ENCODE results near the gene RNF141.

Gene RNF141

GRCh38 chr11:10478574-10479550 lies 62.1 kb downstream of the RNF141 start:
- Histone ChIP-seq H2BK5ac (ENCODE audit: low read length) (no peak overlapping the region), H3K36me3 (replicated peaks in 1 of 2; ENCODE audit: control insufficient read depth in 2 of 2, insufficient read depth in 2 of 2, low read length in 2 of 2) (no peaks in the 10 kb centered on the region), H2AFZ (ENCODE audit: low read length) (no peak overlapping the region), H3K18ac (ENCODE audit: low read length) (peak overlapping the region; percentile 30), H2BK120ac (ENCODE audit: low read depth, low read length) (no peak overlapping the region), H3K14ac (ENCODE audit: low read length) (peak overlapping the region; percentile 42), H2AK5ac (ENCODE audit: low read depth, low read length) (no peak overlapping the region), H3K4me2 (ENCODE audit: insufficient read depth, low read length, poor library complexity, severe bottlenecking) (no peak overlapping the region), H3K4ac (ENCODE audit: low read length) (no peak overlapping the region), H4K8ac (ENCODE audit: low read depth, low read length) (peak overlapping the region; percentile 4), H3K27me3 (ENCODE audit: control insufficient read depth in 3 of 3, insufficient read depth in 3 of 3, low read depth in 1 of 3, low read length in 3 of 3) (no peaks in the 10 kb centered on the region), H3K9ac (ENCODE audit: low read depth, low read length, poor library complexity) (no peak overlapping the region), H3K27ac (replicated peaks; ENCODE audit: low read length) (no peak overlapping the region), H3K4me3 (ENCODE audit: low read length in 2 of 2) (no peak overlapping the region), H3K79me1 (ENCODE audit: low read depth, low read length) (no peaks in the 10 kb centered on the region), H3K23ac (ENCODE audit: low read depth, low read length, poor library complexity) (no peak overlapping the region), H3K4me1 (ENCODE audit: control insufficient read depth in 2 of 2, insufficient read depth in 1 of 2, low read depth in 1 of 2, low read length in 2 of 2) (no peaks in the 10 kb centered on the region), H2BK15ac (ENCODE audit: low read length) (no peak overlapping the region), H3K9me3 (replicated peaks in 1 of 2; ENCODE audit: control insufficient read depth in 2 of 2, insufficient read depth in 1 of 2, low read depth in 1 of 2, low read length in 2 of 2) (no peaks in the 10 kb centered on the region), H4K91ac (ENCODE audit: low read depth, low read length, poor library complexity) (no peak overlapping the region), H2BK12ac (ENCODE audit: low read length) (no peak overlapping the region)
- WGBS, 2 donors (ENCODE audit: extremely low coverage in 2 of 2, insufficient read length in 2 of 2, insufficient replicate concordance in 1 of 2), result no CpG with 5 or more reads among the region's 16 CpGs
- no peak for DNase-seq (ENCODE audit: low spot score)

GRCh38 chr11:10478066-10478465 lies 62.9 kb downstream of the RNF141 start:
- H3K4ac ChIP-seq (ENCODE audit: low read length), result no peak overlapping the region
- H3K4me2 ChIP-seq (ENCODE audit: insufficient read depth, low read length, poor library complexity, severe bottlenecking), result no peak overlapping the region
- H3K27ac ChIP-seq (replicated peaks; ENCODE audit: low read length), result no peak overlapping the region
- no peak overlapping the region for H2BK12ac ChIP-seq (ENCODE audit: low read length)
- no peaks in the 10 kb centered on the region for H3K27me3 ChIP-seq (ENCODE audit: control insufficient read depth in 3 of 3, insufficient read depth in 3 of 3, low read depth in 1 of 3, low read length in 3 of 3)
- H4K91ac ChIP-seq (ENCODE audit: low read depth, low read length, poor library complexity), result no peak overlapping the region
- no peaks in the 10 kb centered on the region for H3K36me3 ChIP-seq (replicated peaks in 1 of 2; ENCODE audit: control insufficient read depth in 2 of 2, insufficient read depth in 2 of 2, low read length in 2 of 2)
- no peak overlapping the region for H3K4me3 ChIP-seq (ENCODE audit: low read length in 2 of 2)
- WGBS, 2 donors (ENCODE audit: extremely low coverage in 2 of 2, insufficient read length in 2 of 2, insufficient replicate concordance in 1 of 2), result no CpG with 5 or more reads among the region's 3 CpGs
- DNase-seq (ENCODE audit: low spot score), result no peak
- no peak overlapping the region for H3K9ac ChIP-seq (ENCODE audit: low read depth, low read length, poor library complexity)
- no peaks in the 10 kb centered on the region for H3K9me3 ChIP-seq (replicated peaks in 1 of 2; ENCODE audit: control insufficient read depth in 2 of 2, insufficient read depth in 1 of 2, low read depth in 1 of 2, low read length in 2 of 2)
- H3K14ac ChIP-seq (ENCODE audit: low read length), result no peak overlapping the region
- no peak overlapping the region for H2BK15ac ChIP-seq (ENCODE audit: low read length)
- H3K23ac ChIP-seq (ENCODE audit: low read depth, low read length, poor library complexity), result no peak overlapping the region
- no peaks in the 10 kb centered on the region for H3K79me1 ChIP-seq (ENCODE audit: low read depth, low read length)
- H2BK5ac ChIP-seq (ENCODE audit: low read length), result no peak overlapping the region
- no peak overlapping the region for H2AK5ac ChIP-seq (ENCODE audit: low read depth, low read length)
- no peaks in the 10 kb centered on the region for H3K4me1 ChIP-seq (ENCODE audit: control insufficient read depth in 2 of 2, insufficient read depth in 1 of 2, low read depth in 1 of 2, low read length in 2 of 2)
- H3K18ac ChIP-seq (ENCODE audit: low read length), result no peak overlapping the region
- no peak overlapping the region for H2BK120ac ChIP-seq (ENCODE audit: low read depth, low read length)
- H2AFZ ChIP-seq (ENCODE audit: low read length), result no peak overlapping the region
- H4K8ac ChIP-seq (ENCODE audit: low read depth, low read length), result no peak overlapping the region

GRCh38 chr11:10477690-10478046 lies 63.3 kb downstream of the RNF141 start:
- no CpG with 5 or more reads among the region's 8 CpGs for WGBS, 2 donors (ENCODE audit: extremely low coverage in 2 of 2, insufficient read length in 2 of 2, insufficient replicate concordance in 1 of 2)

GRCh38 chr11:10476927-10477689 lies 63.9 kb downstream of the RNF141 start:
- H2BK12ac ChIP-seq (ENCODE audit: low read length), result no peak overlapping the region
- H2BK5ac ChIP-seq (ENCODE audit: low read length), result no peak overlapping the region
- H3K36me3 ChIP-seq (replicated peaks in 1 of 2; ENCODE audit: control insufficient read depth in 2 of 2, insufficient read depth in 2 of 2, low read length in 2 of 2), result no peaks in the 10 kb centered on the region
- no peak for DNase-seq (ENCODE audit: low spot score)
- no peak overlapping the region for H3K27ac ChIP-seq (replicated peaks; ENCODE audit: low read length)
- no peak overlapping the region for H2BK120ac ChIP-seq (ENCODE audit: low read depth, low read length)
- no peak overlapping the region for H3K23ac ChIP-seq (ENCODE audit: low read depth, low read length, poor library complexity)
- H3K79me1 ChIP-seq (ENCODE audit: low read depth, low read length), result no peaks in the 10 kb centered on the region
- no peak overlapping the region for H2BK15ac ChIP-seq (ENCODE audit: low read length)
- H3K9me3 ChIP-seq (replicated peaks in 1 of 2; ENCODE audit: control insufficient read depth in 2 of 2, insufficient read depth in 1 of 2, low read depth in 1 of 2, low read length in 2 of 2), result no peaks in the 10 kb centered on the region
- H2AK5ac ChIP-seq (ENCODE audit: low read depth, low read length), result no peak overlapping the region
- no peak overlapping the region for H3K9ac ChIP-seq (ENCODE audit: low read depth, low read length, poor library complexity)
- H2AFZ ChIP-seq (ENCODE audit: low read length), result no peak overlapping the region
- no peak overlapping the region for H3K4me2 ChIP-seq (ENCODE audit: insufficient read depth, low read length, poor library complexity, severe bottlenecking)
- no peaks in the 10 kb centered on the region for H3K27me3 ChIP-seq (ENCODE audit: control insufficient read depth in 3 of 3, insufficient read depth in 3 of 3, low read depth in 1 of 3, low read length in 3 of 3)
- peak overlapping the region; percentile 14 for H3K14ac ChIP-seq (ENCODE audit: low read length)
- no peak overlapping the region for H3K4me3 ChIP-seq (ENCODE audit: low read length in 2 of 2)
- H3K4ac ChIP-seq (ENCODE audit: low read length), result peak overlapping the region; percentile 28
- H4K91ac ChIP-seq (ENCODE audit: low read depth, low read length, poor library complexity), result no peak overlapping the region
- no peaks in the 10 kb centered on the region for H3K4me1 ChIP-seq (ENCODE audit: control insufficient read depth in 2 of 2, insufficient read depth in 1 of 2, low read depth in 1 of 2, low read length in 2 of 2)
- WGBS, 2 donors (ENCODE audit: extremely low coverage in 2 of 2, insufficient read length in 2 of 2, insufficient replicate concordance in 1 of 2), result no CpG with 5 or more reads among the region's 5 CpGs
- peak overlapping the region; percentile 24 for H3K18ac ChIP-seq (ENCODE audit: low read length)
- H4K8ac ChIP-seq (ENCODE audit: low read depth, low read length), result no peak overlapping the region

More at GRCh38 chr11:10477690-10478046, 63.3 kb downstream of the RNF141 start:
- no peak overlapping the region for H4K91ac ChIP-seq (ENCODE audit: low read depth, low read length, poor library complexity)
- no peaks in the 10 kb centered on the region for H3K9me3 ChIP-seq (replicated peaks in 1 of 2; ENCODE audit: control insufficient read depth in 2 of 2, insufficient read depth in 1 of 2, low read depth in 1 of 2, low read length in 2 of 2)
- no peak overlapping the region for H2BK120ac ChIP-seq (ENCODE audit: low read depth, low read length)
- no peaks in the 10 kb centered on the region for H3K36me3 ChIP-seq (replicated peaks in 1 of 2; ENCODE audit: control insufficient read depth in 2 of 2, insufficient read depth in 2 of 2, low read length in 2 of 2)
- peak overlapping the region; percentile 14 for H3K14ac ChIP-seq (ENCODE audit: low read length)
- no peak overlapping the region for H4K8ac ChIP-seq (ENCODE audit: low read depth, low read length)
- no peak overlapping the region for H3K4me2 ChIP-seq (ENCODE audit: insufficient read depth, low read length, poor library complexity, severe bottlenecking)
- H3K79me1 ChIP-seq (ENCODE audit: low read depth, low read length), result no peaks in the 10 kb centered on the region
- DNase-seq (ENCODE audit: low spot score), result no peak
- H2AFZ ChIP-seq (ENCODE audit: low read length), result no peak overlapping the region
- no peak overlapping the region for H3K4me3 ChIP-seq (ENCODE audit: low read length in 2 of 2)
- no peak overlapping the region for H2BK12ac ChIP-seq (ENCODE audit: low read length)
- no peak overlapping the region for H3K9ac ChIP-seq (ENCODE audit: low read depth, low read length, poor library complexity)
- no peaks in the 10 kb centered on the region for H3K4me1 ChIP-seq (ENCODE audit: control insufficient read depth in 2 of 2, insufficient read depth in 1 of 2, low read depth in 1 of 2, low read length in 2 of 2)
- H2BK5ac ChIP-seq (ENCODE audit: low read length), result no peak overlapping the region
- H3K27ac ChIP-seq (replicated peaks; ENCODE audit: low read length), result no peak overlapping the region
- no peaks in the 10 kb centered on the region for H3K27me3 ChIP-seq (ENCODE audit: control insufficient read depth in 3 of 3, insufficient read depth in 3 of 3, low read depth in 1 of 3, low read length in 3 of 3)
- no peak overlapping the region for H2BK15ac ChIP-seq (ENCODE audit: low read length)
- H3K4ac ChIP-seq (ENCODE audit: low read length), result peak overlapping the region; percentile 28
- H3K23ac ChIP-seq (ENCODE audit: low read depth, low read length, poor library complexity), result no peak overlapping the region
- H2AK5ac ChIP-seq (ENCODE audit: low read depth, low read length), result no peak overlapping the region
- H3K18ac ChIP-seq (ENCODE audit: low read length), result peak overlapping the region; percentile 24

All from neuronal stem cell (in vitro differentiated cells).